NCI-H128 (cell line): Measurements from ENCODE around the gene CRELD2.

Source experiments
- DNase-seq: peaks from one replicate; lab custom pipeline; 2025; ENCODE audit not compliant: unreplicated experiment; lab: John Stamatoyannopoulos, UW

CRELD2 gene

GRCh38 chr22:49956914-49957825 is 38.7 kb downstream of the CRELD2 start:
- DNase-seq = no peak

GRCh38 chr22:49957826-49958365 is 39.5 kb downstream of the CRELD2 start:
- DNase-seq = no peak

- DNase-seq = no peak
Observed at GRCh38 chr22:49958366-49958921, 40.0 kb downstream of the CRELD2 start.

- DNase-seq = no peak
Observed at GRCh38 chr22:49958931-49959781, 40.7 kb downstream of the CRELD2 start.

GRCh38 chr22:49959782-49960158 is 41.3 kb downstream of the CRELD2 start:
- no peak for DNase-seq

- DNase-seq = peak; percentile 73
Observed at GRCh38 chr22:49960159-49961004, 41.9 kb downstream of the CRELD2 start, which contains the start of gene PIM3. PIM3 (plus strand) TSS chr22:49960772; CDS start chr22:49960948, 176 bp downstream.

GRCh38 chr22:49961005-49961600 is 42.7 kb downstream of the CRELD2 start:
- no peak for DNase-seq

- DNase-seq = no peak
Observed at GRCh38 chr22:49961601-49962011, 43.2 kb downstream of the CRELD2 start.

- peak; percentile 42 for DNase-seq
Observed at GRCh38 chr22:49962012-49962750, 43.7 kb downstream of the CRELD2 start.

- no peak for DNase-seq
Observed at GRCh38 chr22:49962751-49963646, 44.6 kb downstream of the CRELD2 start.

GRCh38 chr22:49963647-49964026 is 45.2 kb downstream of the CRELD2 start:
- no peak for DNase-seq

GRCh38 chr22:49964136-49965090 is 46.0 kb downstream of the CRELD2 start:
- no peak for DNase-seq

GRCh38 chr22:49965091-49966040 is 46.9 kb downstream of the CRELD2 start:
- no peak for DNase-seq

- no peak for DNase-seq
Observed at GRCh38 chr22:49966041-49966773, 47.8 kb downstream of the CRELD2 start.
